ENCODE data around the gene RHBDL3. TPM values are rescaled to one million over a fixed set of nuclear protein-coding genes. Genes with fewer than 3 reads are reported as not detected.

Gene RHBDL3
- total RNA-seq, 2 experiments from 2014 or later: not detected

- Mint-ChIP-seq H3K9me3 (no peaks in the 10 kb centered on the region), H3K27me3 (ENCODE audit: low read depth) (peaks cover 3% of the 10 kb centered on the region), H3K4me1 (ENCODE audit: low read depth) (peaks cover 17% of the 10 kb centered on the region), H3K36me3 (ENCODE audit: low read depth) (no peaks in the 10 kb centered on the region), H3K27ac (no peak overlapping the region), H3K4me3 (no peak overlapping the region)
- CTCF ChIA-PET: interaction anchor here (0.6 to 7.3 kb wide), 8 partner anchors 10 to 267 kb away, joined by 3 to 72 read pairs (median 3); no protein-coding TSS in a partner anchor
- DNase-seq: no peak
- intact Hi-C loops (cut with micrococcal nuclease): no loop called here
Observed at GRCh38 chr17:32320847-32321246, 55.2 kb downstream of the RHBDL3 start.

DNA sequence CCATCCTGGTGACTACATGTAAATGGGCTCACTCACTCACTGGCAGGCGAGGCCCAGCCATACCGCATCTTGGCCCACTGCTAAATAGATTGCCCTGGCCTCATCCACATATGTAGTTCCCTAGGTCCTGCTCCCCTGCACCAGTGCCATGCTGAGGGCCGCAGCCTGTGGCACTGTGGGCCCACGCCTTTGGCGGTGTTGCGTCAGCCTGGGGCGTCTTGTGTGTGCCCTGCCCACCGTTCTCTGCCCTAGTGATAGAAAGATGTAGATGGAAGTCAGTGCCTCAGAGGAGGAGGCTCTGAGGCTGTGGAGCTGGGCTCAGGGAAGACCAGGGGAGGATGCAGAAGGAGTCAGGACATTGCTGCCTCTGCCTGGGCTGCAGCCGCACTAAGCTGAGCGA is 57.4 kb downstream of the RHBDL3 start:
- peaks cover 17% of the 10 kb centered on the region for H3K4me1 Mint-ChIP-seq (ENCODE audit: low read depth)
- H3K9me3 Mint-ChIP-seq: no peaks in the 10 kb centered on the region
- no peak overlapping the region for H3K27ac Mint-ChIP-seq
- CTCF ChIA-PET: interaction anchor here (0.6 to 1.9 kb wide), 4 partner anchors 11 to 95 kb away, joined by 3 to 5 read pairs (median 4); no protein-coding TSS in a partner anchor
- intact Hi-C loops (cut with micrococcal nuclease): no loop called here
- no peak overlapping the region for H3K4me3 Mint-ChIP-seq
- DNase-seq: no peak
- H3K36me3 Mint-ChIP-seq (ENCODE audit: low read depth): no peaks in the 10 kb centered on the region
- no peaks in the 10 kb centered on the region for H3K27me3 Mint-ChIP-seq (ENCODE audit: low read depth)

- DNase-seq: peak; percentile 40
- Mint-ChIP-seq H3K27ac (no peak overlapping the region), H3K36me3 (ENCODE audit: low read depth) (no peaks in the 10 kb centered on the region), H3K27me3 (ENCODE audit: low read depth) (no peaks in the 10 kb centered on the region), H3K4me1 (ENCODE audit: low read depth) (peaks cover 15% of the 10 kb centered on the region), H3K4me3 (no peak overlapping the region), H3K9me3 (no peaks in the 10 kb centered on the region)
- intact Hi-C loops (cut with micrococcal nuclease): no loop called here
- CTCF ChIA-PET: interaction anchor here (0.8 to 1.9 kb wide), 3 partner anchors 11 to 28 kb away, joined by 3 to 5 read pairs (median 4); no protein-coding TSS in a partner anchor
Observed at GRCh38 chr17:32323811-32324491, 58.3 kb downstream of the RHBDL3 start.

DNA sequence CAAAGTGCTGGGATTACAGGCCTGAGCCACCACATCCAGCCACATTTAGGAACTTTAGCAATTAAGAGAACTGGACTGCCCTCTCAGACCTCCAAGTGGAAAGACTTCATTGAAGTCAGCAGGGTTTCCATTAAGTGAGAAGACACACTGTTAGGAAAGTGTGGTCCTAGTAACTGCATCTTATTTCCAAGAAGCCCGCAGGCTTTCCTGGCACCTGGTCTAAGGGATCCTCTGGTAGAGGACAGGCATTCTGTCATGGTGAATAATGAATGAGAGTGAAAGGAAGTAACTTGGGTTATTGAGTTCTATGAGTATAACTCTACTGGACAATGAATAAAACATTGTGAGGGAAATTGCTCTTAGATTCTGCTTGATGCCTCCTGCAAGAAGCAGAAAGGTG is 62.3 kb downstream of the RHBDL3 start:
- peaks cover 8% of the 10 kb centered on the region for H3K36me3 Mint-ChIP-seq (ENCODE audit: low read depth)

GRCh38 chr17:32330147-32330546 is 64.5 kb downstream of the RHBDL3 start:
- H3K4me3 Mint-ChIP-seq: no peak overlapping the region
- CTCF ChIA-PET: interaction anchor here (1.9 kb wide), 1 partner anchor 10 kb away, joined by 7 read pairs; no protein-coding TSS in a partner anchor
- H3K4me1 Mint-ChIP-seq (ENCODE audit: low read depth): peaks cover 21% of the 10 kb centered on the region
- DNase-seq: no peak
- H3K27me3 Mint-ChIP-seq (ENCODE audit: low read depth): no peaks in the 10 kb centered on the region
- peaks cover 17% of the 10 kb centered on the region for H3K36me3 Mint-ChIP-seq (ENCODE audit: low read depth)
- no peak overlapping the region for H3K27ac Mint-ChIP-seq
- intact Hi-C loops (cut with micrococcal nuclease): no loop called here
- no peaks in the 10 kb centered on the region for H3K9me3 Mint-ChIP-seq

More for the DNA sequence above, 62.3 kb downstream of the RHBDL3 start:
- peaks cover 36% of the 10 kb centered on the region for H3K4me1 Mint-ChIP-seq (ENCODE audit: low read depth)
- H3K9me3 Mint-ChIP-seq: no peaks in the 10 kb centered on the region
- H3K27me3 Mint-ChIP-seq (ENCODE audit: low read depth): no peaks in the 10 kb centered on the region
- H3K27ac Mint-ChIP-seq: no peak overlapping the region
- intact Hi-C loops (cut with micrococcal nuclease): no loop called here
- DNase-seq: no peak
- CTCF ChIA-PET: interaction anchor here (1.2 to 2.7 kb wide), 3 partner anchors 8 to 12 kb away, joined by 3 to 7 read pairs (median 7); no protein-coding TSS in a partner anchor
- H3K4me3 Mint-ChIP-seq: no peak overlapping the region

DNA sequence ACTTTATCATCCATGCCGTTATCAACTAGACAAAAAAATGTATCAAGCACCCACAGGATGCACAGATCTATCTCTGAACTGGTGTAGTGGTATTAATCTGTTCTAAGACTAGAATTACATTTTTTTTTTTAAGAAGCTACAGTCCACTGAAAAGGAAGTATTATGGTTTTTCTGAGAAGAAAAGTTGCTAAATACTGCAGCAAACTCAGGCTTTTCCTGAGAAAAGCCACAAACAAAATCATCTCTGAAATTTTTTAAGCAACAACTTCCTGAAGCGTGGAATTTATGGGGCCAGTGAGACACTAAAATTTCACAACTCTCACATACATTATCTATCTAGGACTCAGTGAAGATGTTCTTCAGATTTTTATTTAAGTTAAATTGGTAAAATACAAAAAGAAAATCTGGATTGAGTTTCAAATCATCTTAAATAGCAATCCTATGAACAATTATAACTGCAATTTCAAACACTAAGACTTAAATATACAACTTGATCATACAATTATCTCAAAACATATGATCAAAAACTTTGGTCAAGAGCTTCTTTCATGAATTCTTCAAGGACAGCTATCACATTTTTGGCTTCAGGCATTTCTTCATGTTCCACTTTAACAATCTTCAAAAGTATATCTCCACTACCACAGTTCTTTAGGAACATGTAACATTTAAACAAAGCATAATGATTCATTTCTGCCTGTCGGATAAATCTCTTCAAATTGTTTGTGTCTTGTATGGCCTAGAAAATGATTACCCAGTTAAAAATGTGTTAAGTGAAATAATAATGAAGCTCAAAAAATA is 65.8 kb downstream of the RHBDL3 start:
- H3K36me3 Mint-ChIP-seq (ENCODE audit: low read depth): peaks cover 17% of the 10 kb centered on the region
- H3K4me3 Mint-ChIP-seq: no peak overlapping the region
- no peak overlapping the region for H3K27ac Mint-ChIP-seq
- no peaks in the 10 kb centered on the region for H3K9me3 Mint-ChIP-seq
- CTCF ChIA-PET: interaction anchor here (0.6 to 1.9 kb wide), 2 partner anchors 11 to 84 kb away, joined by 4 to 7 read pairs; no protein-coding TSS in a partner anchor
- DNase-seq: no peak
- intact Hi-C loops (cut with micrococcal nuclease): no loop called here
- no peaks in the 10 kb centered on the region for H3K27me3 Mint-ChIP-seq (ENCODE audit: low read depth)
- peaks cover 21% of the 10 kb centered on the region for H3K4me1 Mint-ChIP-seq (ENCODE audit: low read depth)

DNA sequence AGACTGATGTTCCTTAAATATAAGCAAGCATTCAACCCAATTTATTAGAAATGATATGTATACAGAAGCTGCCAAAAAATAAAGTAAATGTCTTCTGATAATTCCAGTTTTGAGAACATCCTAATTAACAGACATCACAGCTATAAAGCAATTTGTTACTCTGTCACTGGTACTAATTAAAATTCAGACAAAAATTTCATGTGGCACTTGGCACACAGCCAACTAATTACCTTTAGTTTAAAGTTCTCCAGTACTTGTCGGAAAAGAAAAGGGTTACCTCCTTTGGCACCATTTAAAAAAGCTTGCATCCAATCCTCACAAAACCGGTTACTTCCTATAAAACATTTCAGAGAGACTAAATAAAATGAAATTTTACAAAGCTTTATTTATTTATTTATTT is 67.6 kb downstream of the RHBDL3 start:
- H3K9me3 Mint-ChIP-seq: no peaks in the 10 kb centered on the region
- intact Hi-C loops (cut with micrococcal nuclease): no loop called here
- H3K27me3 Mint-ChIP-seq (ENCODE audit: low read depth): no peaks in the 10 kb centered on the region
- no peak overlapping the region for H3K4me3 Mint-ChIP-seq
- H3K4me1 Mint-ChIP-seq (ENCODE audit: low read depth): peaks cover 21% of the 10 kb centered on the region
- CTCF ChIA-PET: interaction anchor here (1.6 kb wide), 1 partner anchor 14 kb away, joined by 6 read pairs; no protein-coding TSS in a partner anchor
- no peak overlapping the region for H3K27ac Mint-ChIP-seq
- no peak for DNase-seq
- peaks cover 17% of the 10 kb centered on the region for H3K36me3 Mint-ChIP-seq (ENCODE audit: low read depth)

DNA sequence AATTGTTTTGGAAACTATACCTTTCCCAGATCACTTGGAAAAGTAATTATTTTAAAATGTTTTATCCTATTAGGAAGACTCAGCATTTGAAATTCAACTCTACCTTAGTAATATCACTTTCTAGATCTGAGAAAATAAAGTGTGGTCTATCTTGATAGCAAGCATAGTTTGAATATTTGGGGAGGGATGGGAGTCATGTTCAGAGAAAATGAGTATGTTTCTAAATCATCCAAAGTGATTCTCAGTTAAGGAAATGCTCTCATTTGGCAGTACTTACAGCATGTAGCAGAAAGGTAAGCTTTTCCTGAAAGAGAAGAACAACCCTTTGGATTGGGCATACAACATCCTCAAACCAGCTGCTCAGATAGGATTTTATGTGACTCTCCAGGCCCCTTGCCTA is 69.4 kb downstream of the RHBDL3 start:
- Mint-ChIP-seq H3K36me3 (ENCODE audit: low read depth) (peaks cover 23% of the 10 kb centered on the region), H3K4me3 (no peak overlapping the region), H3K27ac (no peak overlapping the region), H3K9me3 (no peaks in the 10 kb centered on the region), H3K27me3 (ENCODE audit: low read depth) (no peaks in the 10 kb centered on the region), H3K4me1 (ENCODE audit: low read depth) (peaks cover 20% of the 10 kb centered on the region)
- intact Hi-C loops (cut with micrococcal nuclease): no loop called here
- no peak for DNase-seq
- CTCF ChIA-PET: interaction anchor here (0.9 to 2.0 kb wide), 3 partner anchors 11 to 109 kb away, joined by 3 to 5 read pairs (median 3); partner anchors contain the start of gene PSMD11

GRCh38 chr17:32335687-32336086 is 70.1 kb downstream of the RHBDL3 start:
- no peak overlapping the region for H3K4me3 Mint-ChIP-seq
- no peaks in the 10 kb centered on the region for H3K9me3 Mint-ChIP-seq
- CTCF ChIA-PET: interaction anchor here (0.8 to 2.0 kb wide), 3 partner anchors 15 to 108 kb away, joined by 3 to 5 read pairs (median 5); partner anchors contain the start of gene PSMD11
- H3K36me3 Mint-ChIP-seq (ENCODE audit: low read depth): peaks cover 24% of the 10 kb centered on the region
- no peak for DNase-seq
- H3K27ac Mint-ChIP-seq: no peak overlapping the region
- no peaks in the 10 kb centered on the region for H3K27me3 Mint-ChIP-seq (ENCODE audit: low read depth)
- intact Hi-C loops (cut with micrococcal nuclease): no loop called here
- H3K4me1 Mint-ChIP-seq (ENCODE audit: low read depth): peaks cover 14% of the 10 kb centered on the region

GRCh38 chr17:32341141-32341856 is 75.7 kb downstream of the RHBDL3 start:
- CTCF ChIA-PET: interaction anchor here (0.7 to 1.3 kb wide), 3 partner anchors 18 to 103 kb away, joined by 3 to 5 read pairs (median 4); partner anchors contain the start of gene PSMD11
- Mint-ChIP-seq H3K4me1 (ENCODE audit: low read depth) (peaks cover 20% of the 10 kb centered on the region), H3K4me3 (peak overlapping the region; percentile 86), H3K27me3 (ENCODE audit: low read depth) (no peaks in the 10 kb centered on the region), H3K36me3 (ENCODE audit: low read depth) (peaks cover 7% of the 10 kb centered on the region), H3K9me3 (no peaks in the 10 kb centered on the region), H3K27ac (peak overlapping the region; percentile 83)
- intact Hi-C loops (cut with micrococcal nuclease): loop anchor here (1.0 to 10.0 kb wide), 3 partner anchors 9 to 536 kb away; partner anchors contain the start of genes MYO1D, RHOT1 and ZNF207
- peak; percentile 70 for DNase-seq

- CTCF ChIA-PET: no interaction called here
- H3K36me3 Mint-ChIP-seq (ENCODE audit: low read depth): peaks cover 7% of the 10 kb centered on the region
- H3K4me3 Mint-ChIP-seq: peak within 1 kb of the TSS; percentile 86
- H3K9me3 Mint-ChIP-seq: no peaks in the 10 kb centered on the region
- H3K27me3 Mint-ChIP-seq (ENCODE audit: low read depth): no peaks in the 10 kb centered on the region
- intact Hi-C loops (cut with micrococcal nuclease): loop anchor here (1.0 to 10.0 kb wide), 4 partner anchors 8 to 535 kb away; partner anchors contain the start of genes MYO1D, PSMD11, RHOT1 and ZNF207
- H3K4me1 Mint-ChIP-seq (ENCODE audit: low read depth): peaks cover 20% of the 10 kb centered on the region
- H3K27ac Mint-ChIP-seq: peak within 1 kb of the TSS; percentile 90
- peak; percentile 88 for DNase-seq
Observed at GRCh38 chr17:32341857-32342602, 76.4 kb downstream of the RHBDL3 start, which contains the start of gene C17orf75. TSS of gene C17orf75 (minus strand) at chr17:32342173. CDS start at chr17:32342139, 34 bp downstream.
